22Rv1 (cell line): Measurements from ENCODE around the gene ADAM8.
"Not testable (repeated sequence)": the region's sequence is repeated elsewhere in the genome, so short reads cannot be mapped to it uniquely, and the experiment has no call there.

Source experiments
- H3K27ac ChIP-seq: fragments of 450-650 bp; 2 replicates; pipeline ENCODE4 v1.5.1; 2017
- ZFX ChIP-seq: fragments of 450-650 bp; IDR thresholded peaks from 2 replicates; pipeline ENCODE4 v1.6.1; 2017; ENCODE audit warnings: antibody characterized with exemption, borderline replicate concordance
- TF ChIP-seq, protein P1 (sequence below): fragments of 450-650 bp; IDR thresholded peaks from 2 replicates; pipeline ENCODE4 v1.5.1; 2017; ENCODE audit warnings: mild to moderate bottlenecking

Gene ADAM8

DNA sequence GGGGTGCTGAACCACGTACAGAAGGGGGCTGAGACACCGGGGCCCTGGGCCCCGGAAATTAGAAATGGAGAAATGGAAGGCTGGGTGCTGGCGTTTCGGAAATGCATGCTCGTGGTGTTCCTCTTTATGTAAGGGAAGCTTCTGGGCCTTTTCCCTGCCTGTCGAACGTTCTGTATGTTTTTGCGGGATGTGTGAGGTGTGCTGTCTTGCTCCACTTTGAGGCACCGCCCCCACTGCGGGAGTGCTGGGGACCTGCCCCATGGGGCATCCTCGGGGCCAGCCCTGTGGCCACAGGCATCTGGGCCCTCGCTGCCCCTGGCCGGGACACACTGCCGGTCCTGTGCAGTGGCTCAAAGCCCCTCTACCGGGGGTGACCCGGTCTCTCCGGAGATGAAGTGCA, 40.7 kb downstream of the ADAM8 start:
- H3K27ac ChIP-seq = no peak overlapping the region
- TF ChIP-seq, protein P1, sequence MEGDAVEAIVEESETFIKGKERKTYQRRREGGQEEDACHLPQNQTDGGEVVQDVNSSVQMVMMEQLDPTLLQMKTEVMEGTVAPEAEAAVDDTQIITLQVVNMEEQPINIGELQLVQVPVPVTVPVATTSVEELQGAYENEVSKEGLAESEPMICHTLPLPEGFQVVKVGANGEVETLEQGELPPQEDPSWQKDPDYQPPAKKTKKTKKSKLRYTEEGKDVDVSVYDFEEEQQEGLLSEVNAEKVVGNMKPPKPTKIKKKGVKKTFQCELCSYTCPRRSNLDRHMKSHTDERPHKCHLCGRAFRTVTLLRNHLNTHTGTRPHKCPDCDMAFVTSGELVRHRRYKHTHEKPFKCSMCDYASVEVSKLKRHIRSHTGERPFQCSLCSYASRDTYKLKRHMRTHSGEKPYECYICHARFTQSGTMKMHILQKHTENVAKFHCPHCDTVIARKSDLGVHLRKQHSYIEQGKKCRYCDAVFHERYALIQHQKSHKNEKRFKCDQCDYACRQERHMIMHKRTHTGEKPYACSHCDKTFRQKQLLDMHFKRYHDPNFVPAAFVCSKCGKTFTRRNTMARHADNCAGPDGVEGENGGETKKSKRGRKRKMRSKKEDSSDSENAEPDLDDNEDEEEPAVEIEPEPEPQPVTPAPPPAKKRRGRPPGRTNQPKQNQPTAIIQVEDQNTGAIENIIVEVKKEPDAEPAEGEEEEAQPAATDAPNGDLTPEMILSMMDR = no peak
- TF ChIP-seq ZFX = no peak

- H3K27ac ChIP-seq = no peak overlapping the region
- TF ChIP-seq, protein P1 = no peak
- TF ChIP-seq ZFX = no peak
Observed at GRCh38 chr10:133235265-133235855, 41.3 kb downstream of the ADAM8 start.

DNA sequence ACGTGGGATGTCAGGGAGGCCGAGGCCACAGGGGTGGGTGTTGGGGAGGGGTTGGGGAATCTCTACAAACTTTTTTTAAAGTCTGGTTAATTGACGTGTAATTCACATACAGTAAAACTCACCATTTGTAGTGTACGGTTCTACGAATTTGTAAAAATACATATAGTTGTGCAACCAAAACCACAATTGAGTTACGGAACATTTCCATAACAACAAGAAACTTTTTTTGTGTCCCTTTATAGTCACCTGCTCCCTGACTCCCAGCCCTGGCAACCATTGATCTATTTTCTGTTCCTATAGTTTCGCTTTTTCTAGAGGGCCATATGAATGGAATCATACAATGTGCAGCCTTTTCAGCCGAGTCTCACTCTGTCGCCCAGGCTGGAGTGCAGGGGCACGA, 41.9 kb downstream of the ADAM8 start:
- not testable (repeated sequence) for H3K27ac ChIP-seq

GRCh38 chr10:133231946-133232574, 44.6 kb downstream of the ADAM8 start:
- TF ChIP-seq, protein P1 = no peak
- no peak for TF ChIP-seq ZFX
- no peak overlapping the region for H3K27ac ChIP-seq

DNA sequence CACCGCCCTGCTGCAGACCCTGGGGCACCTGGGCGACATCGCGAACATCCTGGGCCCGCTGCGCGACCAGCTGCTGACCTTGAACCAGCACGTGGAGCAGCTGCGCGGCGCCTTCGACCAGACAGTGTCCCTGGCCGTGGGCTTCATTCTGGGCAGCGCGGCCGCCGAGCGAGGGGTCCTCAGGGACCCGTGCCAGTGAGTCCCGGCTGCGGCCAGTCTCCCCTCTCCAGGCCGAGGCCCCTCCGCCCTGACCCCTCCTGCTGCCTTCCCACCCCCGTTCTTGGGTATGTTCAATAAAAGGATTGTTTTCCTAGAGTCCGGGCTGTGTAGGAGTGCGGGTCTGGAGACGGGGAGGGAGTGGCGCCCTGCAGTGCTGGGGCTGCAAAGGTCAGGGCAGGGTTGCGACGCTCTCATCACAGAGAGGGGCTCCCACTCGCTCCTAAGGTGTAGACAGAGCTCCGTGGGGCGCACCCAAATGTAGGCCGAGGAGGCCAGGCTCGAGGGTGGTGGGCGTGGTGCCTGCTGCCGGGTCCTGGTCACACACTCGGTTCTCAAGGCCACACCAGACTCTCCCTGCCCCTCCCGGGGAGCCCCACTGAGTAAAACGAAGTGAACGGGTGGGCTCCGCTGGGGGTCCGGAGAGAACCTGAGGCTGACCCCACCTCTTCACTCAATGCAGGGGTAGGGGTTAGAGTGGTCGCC, 45.3 kb downstream of the ADAM8 start:
- H3K27ac ChIP-seq = no peak overlapping the region
- TF ChIP-seq ZFX = no peak
- TF ChIP-seq, protein P1 = no peak

- TF ChIP-seq, protein P1 = no peak
- TF ChIP-seq ZFX = no peak
- H3K27ac ChIP-seq = no peak overlapping the region
Observed at GRCh38 chr10:133230387-133231195, 46.1 kb downstream of the ADAM8 start.

DNA sequence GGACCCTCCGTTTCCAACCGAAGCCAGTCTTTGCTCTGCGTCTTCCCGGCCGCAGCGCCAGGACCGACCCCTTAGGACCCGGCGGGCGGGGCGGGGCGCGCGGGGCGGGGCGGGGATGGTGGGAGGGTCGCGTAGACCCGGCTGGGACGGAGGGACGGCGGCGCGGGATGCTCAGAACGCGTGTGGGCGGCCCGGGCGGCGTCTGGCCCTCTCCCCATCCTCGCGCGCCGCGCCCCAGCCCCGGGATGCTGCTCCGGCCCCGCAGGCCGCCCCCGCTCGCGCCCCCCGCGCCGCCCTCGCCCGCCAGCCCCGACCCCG, 46.7 kb downstream of the ADAM8 start, which contains the start of gene UTF1:
Gene UTF1 (plus strand): TSS at position 174 of the 318 bp plus-strand sequence. CDS start 72 bp downstream, at position 246.
- no peak within 1 kb of the TSS for H3K27ac ChIP-seq
- TF ChIP-seq, protein P1 = no peak
- TF ChIP-seq ZFX = no peak
